BJ (cell line): ENCODE measurements around the gene NECTIN1. TPM values are rescaled to one million over a fixed set of nuclear protein-coding genes. Genes with fewer than 3 reads are reported as not detected.

Experiments
- CTCF ChIA-PET: fragments of 350-600 bp; formaldehyde crosslinking; extraction: SDS; loops from one replicate; lab custom pipeline; 2021; ENCODE audit warnings: antibody characterized with exemption, inconsistent platforms; lab: Yijun Ruan, JAX
- POLR2A ChIA-PET: fragments of 300-600 bp; sonication (Branson Sonifier 250); formaldehyde crosslinking; extraction: SDS; loops from one replicate; lab custom pipeline; 2021; ENCODE audit warnings: antibody characterized with exemption; lab: Charles Lee
- DNase-seq: peaks from one replicate; pipeline ENCODE4 v3.0.0-alpha.2; 2011; ENCODE audit warnings: low read depth
- H3K27me3 ChIP-seq: 2 replicates; pipeline ENCODE4 v1.6.0; 2011; ENCODE audit warnings: low read length; ENCODE audit not compliant: control insufficient read depth, insufficient read depth
- H3K36me3 ChIP-seq: 2 replicates; pipeline ENCODE4 v1.5.1; 2011; ENCODE audit warnings: low read length; ENCODE audit not compliant: control insufficient read depth, insufficient read depth
- H3K4me3 ChIP-seq: 2 replicates; pipeline ENCODE4 v1.5.1; 2011; ENCODE audit warnings: low read depth, mild to moderate bottlenecking, control low read depth, low read length
- CTCF ChIP-seq: IDR thresholded peaks from 2 replicates; pipeline ENCODE4 v1.5.1; 2011; ENCODE audit warnings: low read depth, mild to moderate bottlenecking, control low read depth, inconsistent platforms, low read length, moderate library complexity; ENCODE audit not compliant: insufficient read depth
- polyA plus RNA-seq: library from polyadenylated mRNA; depleted of rRNA; stranded (reverse); fragments of >200 nt; gene quantifications from 2 replicates; pipeline ENCODE4 v1.2.3, GENCODE V29; 2011

Gene NECTIN1
- polyA plus RNA-seq, 1 experiment = 3.0 TPM

- Histone ChIP-seq H3K27me3 (peaks cover 4% of the 10 kb centered on the region; the same call in 1 of the 2 replicates), H3K4me3 (no peak overlapping the region), H3K36me3 (no peaks in the 10 kb centered on the region)
- ChIA-PET POLR2A (no interaction called here), CTCF (interaction anchor here (1.1 to 1.9 kb wide), 5 partner anchors 10 to 115 kb away, joined by 3 to 5 read pairs (median 4); no protein-coding TSS in a partner anchor)
- no peak for DNase-seq
- no peak for TF ChIP-seq CTCF
Observed at GRCh38 chr11:119614222-119615002, 114.6 kb downstream of the NECTIN1 start.

GRCh38 chr11:119612814-119613213 is 116.2 kb downstream of the NECTIN1 start:
- ChIA-PET POLR2A (no interaction called here), CTCF (no interaction called here)
- DNase-seq = no peak
- H3K4me3 ChIP-seq = no peak overlapping the region
- H3K27me3 ChIP-seq = peaks cover 10% of the 10 kb centered on the region
- TF ChIP-seq CTCF = no peak
- H3K36me3 ChIP-seq = no peaks in the 10 kb centered on the region

- CTCF ChIA-PET = interaction anchor here (1.7 kb wide), 1 partner anchor 12 kb away, joined by 4 read pairs; no protein-coding TSS in a partner anchor
- Histone ChIP-seq H3K36me3 (no peaks in the 10 kb centered on the region), H3K4me3 (no peak overlapping the region), H3K27me3 (peaks cover 17% of the 10 kb centered on the region)
- no peak for DNase-seq
- POLR2A ChIA-PET = no interaction called here
- TF ChIP-seq CTCF = no peak
Observed at GRCh38 chr11:119610836-119611426, 118.1 kb downstream of the NECTIN1 start.

GRCh38 chr11:119608781-119609180 is 120.2 kb downstream of the NECTIN1 start:
- Histone ChIP-seq H3K27me3 (peaks cover 18% of the 10 kb centered on the region), H3K36me3 (no peaks in the 10 kb centered on the region), H3K4me3 (no peak overlapping the region)
- ChIA-PET CTCF (interaction anchor here (1.5 to 1.8 kb wide), 2 partner anchors 15 to 33 kb away, joined by 5 to 6 read pairs; no protein-coding TSS in a partner anchor), POLR2A (no interaction called here)
- DNase-seq = no peak
- TF ChIP-seq CTCF = no peak

- Histone ChIP-seq H3K36me3 (no peaks in the 10 kb centered on the region), H3K27me3 (peaks cover 18% of the 10 kb centered on the region), H3K4me3 (no peak overlapping the region)
- POLR2A ChIA-PET = no interaction called here
- CTCF ChIA-PET = interaction anchor here (1.5 to 1.8 kb wide), 2 partner anchors 16 to 34 kb away, joined by 5 to 6 read pairs; no protein-coding TSS in a partner anchor
- DNase-seq = no peak
- no peak for TF ChIP-seq CTCF
Observed at GRCh38 chr11:119608201-119608600, 120.8 kb downstream of the NECTIN1 start.
